Mucosa of descending colon (tissue), 3 donors: ENCODE measurements around the gene AP3S2. TPM values are rescaled to one million over a fixed set of nuclear protein-coding genes. Genes with fewer than 3 reads are reported as not detected.

Experiments used
- ATAC-seq: fragments of 200-7000 bp; cut with Tn5 transposase; one replicate; pipeline ENCODE4 v1.9.1; 2020; ENCODE audit warnings: mild to moderate bottlenecking, moderate library complexity
- DNase-seq, 3 donors: peaks; one replicate each; pipeline ENCODE4 v3.0.0-alpha.2; 2020
- H3K36me3 ChIP-seq: fragments of 200-600 bp; one replicate; pipeline ENCODE4 v1.8.0; 2021; ENCODE audit warnings: low read depth, mild to moderate bottlenecking
- H3K4me1 ChIP-seq: fragments of 200-600 bp; one replicate; pipeline ENCODE4 v1.8.0; 2021; ENCODE audit warnings: low read depth, mild to moderate bottlenecking
- H3K4me3 ChIP-seq: fragments of 200-600 bp; one replicate; pipeline ENCODE4 v1.8.0; 2021; ENCODE audit warnings: mild to moderate bottlenecking
- H3K9me3 ChIP-seq: fragments of 200-600 bp; one replicate; pipeline ENCODE4 v1.8.0; 2021; ENCODE audit warnings: mild to moderate bottlenecking
- intact Hi-C, 2 donors: fragments of 100-400 bp; cut with DNase I in 1 of 2; cut with micrococcal nuclease in 1 of 2; formaldehyde crosslinking; loops; one replicate each; pipeline versions ENCODE4 v1.11.0 to v1.11.1; 2022; cut with DNase I, micrococcal nuclease
- total RNA-seq, 3 donors: library from RNA; stranded (reverse); fragmentation: NEBNext Ultra II Directional in 2 of 3; extraction: Animal tissue kit (Norgen Biotek cat#: 25700) in 2 of 3; gene quantifications; one replicate each; pipeline versions ENCODE4 v1.2.1 to v1.2.4, GENCODE V29; 2021 to 2023
- TF ChIP-seq, protein P1 (sequence below): fragments of 200-600 bp; IDR thresholded peaks from one replicate; pipeline ENCODE4 v1.8.0; 2022; ENCODE audit warnings: antibody characterized with exemption, mild to moderate bottlenecking
- donor health status: DM: no; HTN: no; CAD: no; lungs with moderate emphysema.
- donor health status: DM: no; HTN: no; CAD: no.
- donor health status: DM: no; HTN: yes; CAD: no.

Gene AP3S2
- total RNA-seq, 3 donors from 2014 or later = 56.1 to 93.4 (median 65.1) TPM

GRCh38 chr15:89822026-89822425, 71.8 kb downstream of the AP3S2 start:
- no peak overlapping the region for H3K4me3 ChIP-seq
- no peaks in the 10 kb centered on the region for H3K4me1 ChIP-seq
- ATAC-seq (no peak), DNase-seq (peak in 1 of 3 donors; percentile 18)
- no peaks in the 10 kb centered on the region for H3K36me3 ChIP-seq
- TF ChIP-seq, protein P1, sequence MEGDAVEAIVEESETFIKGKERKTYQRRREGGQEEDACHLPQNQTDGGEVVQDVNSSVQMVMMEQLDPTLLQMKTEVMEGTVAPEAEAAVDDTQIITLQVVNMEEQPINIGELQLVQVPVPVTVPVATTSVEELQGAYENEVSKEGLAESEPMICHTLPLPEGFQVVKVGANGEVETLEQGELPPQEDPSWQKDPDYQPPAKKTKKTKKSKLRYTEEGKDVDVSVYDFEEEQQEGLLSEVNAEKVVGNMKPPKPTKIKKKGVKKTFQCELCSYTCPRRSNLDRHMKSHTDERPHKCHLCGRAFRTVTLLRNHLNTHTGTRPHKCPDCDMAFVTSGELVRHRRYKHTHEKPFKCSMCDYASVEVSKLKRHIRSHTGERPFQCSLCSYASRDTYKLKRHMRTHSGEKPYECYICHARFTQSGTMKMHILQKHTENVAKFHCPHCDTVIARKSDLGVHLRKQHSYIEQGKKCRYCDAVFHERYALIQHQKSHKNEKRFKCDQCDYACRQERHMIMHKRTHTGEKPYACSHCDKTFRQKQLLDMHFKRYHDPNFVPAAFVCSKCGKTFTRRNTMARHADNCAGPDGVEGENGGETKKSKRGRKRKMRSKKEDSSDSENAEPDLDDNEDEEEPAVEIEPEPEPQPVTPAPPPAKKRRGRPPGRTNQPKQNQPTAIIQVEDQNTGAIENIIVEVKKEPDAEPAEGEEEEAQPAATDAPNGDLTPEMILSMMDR = no peak
- intact Hi-C loops = no loop called here
- H3K9me3 ChIP-seq = no peaks in the 10 kb centered on the region

DNA sequence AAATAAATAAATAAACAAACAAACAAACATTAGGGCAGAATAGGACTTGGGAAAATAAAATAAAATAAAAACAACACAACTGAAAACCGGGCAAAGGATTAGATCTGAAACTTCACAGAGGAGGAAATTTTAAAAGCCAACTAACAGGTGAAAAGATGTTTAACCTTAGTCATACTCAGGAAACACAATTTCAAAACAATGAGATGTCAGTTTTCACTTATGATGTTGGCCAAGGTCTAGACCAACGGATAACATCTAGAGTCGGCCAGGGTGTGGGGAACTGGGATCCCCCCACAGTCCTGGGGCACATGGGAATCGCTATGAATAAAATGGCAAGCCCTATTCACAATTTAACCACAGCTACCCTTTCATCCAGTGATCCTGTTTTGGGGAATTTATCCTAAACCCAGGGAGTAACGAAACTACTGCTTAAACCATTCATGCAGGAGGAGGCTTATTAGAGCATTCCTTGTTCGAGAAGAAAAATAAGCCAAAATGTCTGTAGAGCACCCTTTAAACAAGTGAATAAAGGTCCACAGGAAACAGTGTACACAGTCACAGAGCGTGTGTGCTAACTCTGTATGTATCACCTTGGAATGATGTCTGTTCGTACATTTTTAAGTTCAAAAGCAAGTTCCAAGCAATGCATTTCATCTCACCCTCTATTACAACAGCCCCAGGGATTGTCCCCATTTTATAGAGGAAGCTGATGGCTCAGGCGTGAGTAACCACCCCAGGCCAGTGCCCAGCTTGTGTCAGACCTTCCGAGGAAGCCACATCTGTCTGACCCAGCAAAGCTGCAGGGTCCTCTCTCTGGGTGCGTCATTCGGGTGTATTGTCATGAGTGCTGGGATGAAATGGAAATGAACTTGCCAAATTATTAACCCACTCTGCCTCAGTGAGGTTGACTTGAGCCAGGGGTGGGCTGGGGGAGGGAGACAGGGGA, 72.9 kb downstream of the AP3S2 start:
- intact Hi-C loops = no loop called here
- Histone ChIP-seq H3K9me3 (no peaks in the 10 kb centered on the region), H3K4me1 (no peaks in the 10 kb centered on the region), H3K4me3 (no peak overlapping the region), H3K36me3 (no peaks in the 10 kb centered on the region)
- DNase-seq = peak in 1 of 3 donors; percentile 17
- TF ChIP-seq, protein P1 = no peak
- ATAC-seq = peak; percentile 69

GRCh38 chr15:89818287-89818686, 75.5 kb downstream of the AP3S2 start:
- Histone ChIP-seq H3K4me3 (no peak overlapping the region), H3K36me3 (no peaks in the 10 kb centered on the region), H3K9me3 (no peaks in the 10 kb centered on the region), H3K4me1 (peaks cover 11% of the 10 kb centered on the region)
- DNase-seq (no peak), ATAC-seq (no peak)
- TF ChIP-seq, protein P1 = no peak
- intact Hi-C loops = no loop called here

GRCh38 chr15:89817701-89818280, 76.0 kb downstream of the AP3S2 start:
- TF ChIP-seq, protein P1 = no peak
- intact Hi-C loops = no loop called here
- DNase-seq = no peak
- no peak overlapping the region for H3K4me3 ChIP-seq
- ATAC-seq = no peak
- peaks cover 12% of the 10 kb centered on the region for H3K4me1 ChIP-seq
- H3K36me3 ChIP-seq = no peaks in the 10 kb centered on the region
- H3K9me3 ChIP-seq = no peaks in the 10 kb centered on the region

- intact Hi-C loops = no loop called here
- no peaks in the 10 kb centered on the region for H3K9me3 ChIP-seq
- peaks cover 24% of the 10 kb centered on the region for H3K4me1 ChIP-seq
- DNase-seq (no peak), ATAC-seq (no peak)
- TF ChIP-seq, protein P1 = no peak
- H3K36me3 ChIP-seq = no peaks in the 10 kb centered on the region
- H3K4me3 ChIP-seq = no peak overlapping the region
Observed at GRCh38 chr15:89815769-89816168, 78.0 kb downstream of the AP3S2 start.
